Cardiac muscle cell (in vitro differentiated cells and primary cell): ENCODE results near the gene NDST1. TPM values are rescaled to one million over a fixed set of nuclear protein-coding genes. Genes with fewer than 3 reads are reported as not detected.

Source experiments
- DNase-seq, 2 donors: peaks; one replicate each; pipeline versions ENCODE4 v3.0.0 to v3.0.0-alpha.2; 2010 to 2017; ENCODE audit warnings: low read depth in 1 of 2, low spot score in 1 of 2
- H3K27ac ChIP-seq: fragments of 200-600 bp; sonication (generic); 2 replicates; pipeline ENCODE4 v1.5.1; 2016
- H3K27me3 ChIP-seq: fragments of 200-600 bp; sonication (generic); 2 replicates; pipeline ENCODE4 v1.6.0; 2016; ENCODE audit warnings: control low read depth
- H3K36me3 ChIP-seq: fragments of 200-600 bp; sonication (generic); 2 replicates; pipeline ENCODE4 v1.5.1; 2016; ENCODE audit warnings: control low read depth
- H3K4me1 ChIP-seq: fragments of 200-600 bp; sonication (generic); 2 replicates; pipeline ENCODE4 v1.8.1; 2017; ENCODE audit warnings: low read depth, mild to moderate bottlenecking, mixed run types
- H3K4me3 ChIP-seq: fragments of 200-600 bp; sonication (generic); 2 replicates; pipeline ENCODE4 v1.5.1; 2016; ENCODE audit warnings: mild to moderate bottlenecking
- H3K9me3 ChIP-seq: fragments of 200-600 bp; sonication (generic); 2 replicates; pipeline ENCODE4 v1.5.1; 2017; ENCODE audit warnings: low read depth, mild to moderate bottlenecking, control low read depth
- CTCF ChIP-seq: IDR thresholded peaks from 2 replicates; pipeline ENCODE4 v1.5.1; 2012; ENCODE audit warnings: low read depth, mild to moderate bottlenecking, low read length
- polyA plus RNA-seq: library from polyadenylated mRNA; unstranded; fragments of >200 nt; fragmentation: Nextera tagmentation; extraction: Ambion mirVana; gene quantifications from 2 replicates; pipeline ENCODE4 v1.2.1, GENCODE V29; 2016
- total RNA-seq: library from RNA; depleted of rRNA; stranded (reverse); fragments of >200 nt; gene quantifications from 2 replicates; pipeline ENCODE4 v1.2.3, GENCODE V29; 2016

Gene NDST1
- total and polyA plus RNA-seq, 2 experiments from 2014 or later, result 26.6 to 97.6 TPM

- no peak for DNase-seq
- H3K27me3 ChIP-seq, result no peaks in the 10 kb centered on the region
- peaks cover 45% of the 10 kb centered on the region for H3K4me1 ChIP-seq
- H3K4me3 ChIP-seq, result no peak overlapping the region
- TF ChIP-seq CTCF, result no peak
- peak overlapping the region; percentile 18 for H3K27ac ChIP-seq
- H3K36me3 ChIP-seq, result no peaks in the 10 kb centered on the region
- H3K9me3 ChIP-seq, result no peaks in the 10 kb centered on the region
These were observed 11.6 kb downstream of the NDST1 start for GRCh38 chr5:150519560-150519945.

GRCh38 chr5:150519978-150520377 is 12.0 kb downstream of the NDST1 start:
- no peaks in the 10 kb centered on the region for H3K27me3 ChIP-seq
- no peak overlapping the region for H3K4me3 ChIP-seq
- no peak for TF ChIP-seq CTCF

GRCh38 chr5:150520747-150521521 is 13.0 kb downstream of the NDST1 start:
- TF ChIP-seq CTCF, result no peak
- H3K27ac ChIP-seq, result peak overlapping the region; percentile 68
- H3K36me3 ChIP-seq, result no peaks in the 10 kb centered on the region
- peaks cover 36% of the 10 kb centered on the region for H3K4me1 ChIP-seq
- no peaks in the 10 kb centered on the region for H3K9me3 ChIP-seq
- no peaks in the 10 kb centered on the region for H3K27me3 ChIP-seq
- no peak for DNase-seq
- no peak overlapping the region for H3K4me3 ChIP-seq

More at GRCh38 chr5:150519978-150520377, 12.0 kb downstream of the NDST1 start:
- Histone ChIP-seq H3K36me3 (no peaks in the 10 kb centered on the region), H3K9me3 (no peaks in the 10 kb centered on the region), H3K4me1 (peaks cover 45% of the 10 kb centered on the region), H3K27ac (peak overlapping the region; percentile 18)
- DNase-seq, result no peak

- no peak overlapping the region for H3K4me3 ChIP-seq
- no peaks in the 10 kb centered on the region for H3K36me3 ChIP-seq
- peak overlapping the region; percentile 68 for H3K27ac ChIP-seq
- TF ChIP-seq CTCF, result no peak
- no peak for DNase-seq
- H3K9me3 ChIP-seq, result no peaks in the 10 kb centered on the region
- H3K27me3 ChIP-seq, result no peaks in the 10 kb centered on the region
- peaks cover 32% of the 10 kb centered on the region for H3K4me1 ChIP-seq
These were observed 13.5 kb downstream of the NDST1 start for GRCh38 chr5:150521522-150521817.

GRCh38 chr5:150521939-150522503 is 14.1 kb downstream of the NDST1 start:
- Histone ChIP-seq H3K27me3 (no peaks in the 10 kb centered on the region), H3K36me3 (no peaks in the 10 kb centered on the region), H3K4me3 (no peak overlapping the region), H3K4me1 (peaks cover 31% of the 10 kb centered on the region), H3K27ac (peak overlapping the region; percentile 68), H3K9me3 (no peaks in the 10 kb centered on the region)
- DNase-seq, result no peak
- TF ChIP-seq CTCF, result no peak
